Epithelial cell of prostate (primary cell): Measurements from ENCODE around the gene NOL6.
"Not testable (repeated sequence)": the region's sequence is repeated elsewhere in the genome, so short reads cannot be mapped to it uniquely, and the experiment has no call there.

Source experiments
- DNase-seq: peaks from one replicate; pipeline ENCODE4 v3.0.0-alpha.2; 2011; ENCODE audit warnings: low read depth, low spot score
- H3K27ac ChIP-seq: fragments of 450-650 bp; 2 replicates; pipeline ENCODE4 v1.5.1; 2017; ENCODE audit warnings: mild to moderate bottlenecking

The NOL6 gene, protein sequence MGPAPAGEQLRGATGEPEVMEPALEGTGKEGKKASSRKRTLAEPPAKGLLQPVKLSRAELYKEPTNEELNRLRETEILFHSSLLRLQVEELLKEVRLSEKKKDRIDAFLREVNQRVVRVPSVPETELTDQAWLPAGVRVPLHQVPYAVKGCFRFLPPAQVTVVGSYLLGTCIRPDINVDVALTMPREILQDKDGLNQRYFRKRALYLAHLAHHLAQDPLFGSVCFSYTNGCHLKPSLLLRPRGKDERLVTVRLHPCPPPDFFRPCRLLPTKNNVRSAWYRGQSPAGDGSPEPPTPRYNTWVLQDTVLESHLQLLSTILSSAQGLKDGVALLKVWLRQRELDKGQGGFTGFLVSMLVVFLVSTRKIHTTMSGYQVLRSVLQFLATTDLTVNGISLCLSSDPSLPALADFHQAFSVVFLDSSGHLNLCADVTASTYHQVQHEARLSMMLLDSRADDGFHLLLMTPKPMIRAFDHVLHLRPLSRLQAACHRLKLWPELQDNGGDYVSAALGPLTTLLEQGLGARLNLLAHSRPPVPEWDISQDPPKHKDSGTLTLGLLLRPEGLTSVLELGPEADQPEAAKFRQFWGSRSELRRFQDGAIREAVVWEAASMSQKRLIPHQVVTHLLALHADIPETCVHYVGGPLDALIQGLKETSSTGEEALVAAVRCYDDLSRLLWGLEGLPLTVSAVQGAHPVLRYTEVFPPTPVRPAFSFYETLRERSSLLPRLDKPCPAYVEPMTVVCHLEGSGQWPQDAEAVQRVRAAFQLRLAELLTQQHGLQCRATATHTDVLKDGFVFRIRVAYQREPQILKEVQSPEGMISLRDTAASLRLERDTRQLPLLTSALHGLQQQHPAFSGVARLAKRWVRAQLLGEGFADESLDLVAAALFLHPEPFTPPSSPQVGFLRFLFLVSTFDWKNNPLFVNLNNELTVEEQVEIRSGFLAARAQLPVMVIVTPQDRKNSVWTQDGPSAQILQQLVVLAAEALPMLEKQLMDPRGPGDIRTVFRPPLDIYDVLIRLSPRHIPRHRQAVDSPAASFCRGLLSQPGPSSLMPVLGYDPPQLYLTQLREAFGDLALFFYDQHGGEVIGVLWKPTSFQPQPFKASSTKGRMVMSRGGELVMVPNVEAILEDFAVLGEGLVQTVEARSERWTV

DNA sequence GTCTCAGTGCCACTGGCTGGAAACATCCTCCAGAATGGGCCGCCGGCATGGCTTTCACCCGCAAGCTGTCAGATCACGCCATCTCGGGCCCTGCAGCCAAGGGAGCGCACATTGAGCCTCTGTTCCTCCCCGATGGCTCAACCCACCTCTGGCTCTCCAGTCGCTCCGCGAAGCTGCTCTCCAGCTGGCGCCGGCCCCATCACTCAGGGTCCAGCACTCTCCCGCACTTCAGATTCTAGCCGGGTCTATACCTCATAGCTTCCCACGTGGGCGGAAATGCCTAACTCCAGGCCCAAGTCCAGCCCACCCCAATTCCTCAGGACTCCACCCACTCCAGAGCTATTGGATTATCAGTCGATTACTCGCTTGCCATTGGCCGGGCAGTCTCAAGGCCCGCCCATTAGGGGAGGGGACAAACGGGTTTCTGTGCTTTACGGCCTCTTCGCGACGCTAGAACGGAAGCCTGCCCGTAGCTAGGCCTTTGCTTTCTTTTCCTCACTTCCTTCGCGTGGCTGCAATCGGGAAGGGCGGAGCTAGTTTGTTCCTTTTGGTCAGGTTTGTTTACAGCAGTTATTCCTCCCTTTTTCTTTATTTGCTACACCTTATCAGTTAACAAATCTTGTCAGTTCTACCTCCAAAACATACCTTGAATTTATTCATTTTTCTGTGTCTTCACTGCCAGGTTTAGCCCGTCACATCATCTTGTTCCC, at the start of gene NOL6:
Gene NOL6 (minus strand): TSS at position 282 of the 710 bp plus-strand sequence. CDS start 82 bp downstream, at position 200.
- DNase-seq: peak; percentile 92
- peak within 1 kb of the TSS; percentile 30 for H3K27ac ChIP-seq

DNA sequence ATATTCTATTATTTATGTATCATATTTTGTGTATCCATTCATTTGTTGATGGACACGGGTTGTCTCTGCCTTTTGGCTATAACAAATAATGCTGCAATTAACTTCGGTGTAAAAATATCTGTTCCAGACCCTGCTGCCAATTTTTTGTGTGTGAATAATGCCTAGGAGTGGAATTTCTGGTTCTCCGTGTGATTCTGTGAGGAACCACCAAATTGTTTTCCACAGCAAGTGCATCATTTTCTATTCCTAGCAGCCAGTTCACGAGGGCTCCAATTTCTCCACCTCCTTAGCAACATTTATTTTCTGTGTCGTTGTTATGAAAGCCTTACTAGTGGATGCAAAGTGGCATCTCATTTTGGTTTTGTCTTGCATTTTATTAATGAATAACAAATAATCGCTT, 48.1 kb upstream of the NOL6 start:
- not testable (repeated sequence) for H3K27ac ChIP-seq, DNase-seq

DNA sequence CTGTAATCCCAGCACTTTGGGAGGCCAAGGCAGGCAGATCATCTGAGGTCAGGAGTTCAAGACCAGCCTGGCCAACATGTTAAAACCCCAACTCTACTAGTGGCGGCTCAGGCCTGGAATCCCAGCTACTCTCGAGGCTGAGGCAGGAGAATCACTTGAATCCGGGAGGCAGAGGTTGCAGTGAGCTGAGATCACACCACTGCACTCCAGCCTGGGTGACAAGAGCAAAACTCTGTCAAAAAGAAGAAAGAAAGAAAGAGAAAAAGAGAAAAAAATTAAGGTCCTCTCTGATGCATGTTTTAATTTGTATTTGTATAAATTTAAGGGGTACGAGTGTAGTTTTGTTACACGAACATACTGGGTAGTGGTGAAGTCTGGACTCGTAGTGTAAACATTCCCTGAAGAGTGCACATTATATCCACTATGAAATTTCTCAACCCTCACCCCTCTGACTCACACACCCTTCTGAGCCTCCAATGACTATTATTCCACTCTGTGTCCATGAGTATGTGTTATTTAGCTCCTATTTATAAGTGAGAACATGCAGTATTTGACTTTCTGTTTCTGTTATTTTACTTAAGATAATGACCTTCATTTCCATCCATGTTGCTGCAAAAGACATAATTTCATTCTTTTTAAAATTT, 44.3 kb upstream of the NOL6 start:
- peak overlapping the region; percentile 83 for H3K27ac ChIP-seq
- DNase-seq: peak; percentile 60

DNA sequence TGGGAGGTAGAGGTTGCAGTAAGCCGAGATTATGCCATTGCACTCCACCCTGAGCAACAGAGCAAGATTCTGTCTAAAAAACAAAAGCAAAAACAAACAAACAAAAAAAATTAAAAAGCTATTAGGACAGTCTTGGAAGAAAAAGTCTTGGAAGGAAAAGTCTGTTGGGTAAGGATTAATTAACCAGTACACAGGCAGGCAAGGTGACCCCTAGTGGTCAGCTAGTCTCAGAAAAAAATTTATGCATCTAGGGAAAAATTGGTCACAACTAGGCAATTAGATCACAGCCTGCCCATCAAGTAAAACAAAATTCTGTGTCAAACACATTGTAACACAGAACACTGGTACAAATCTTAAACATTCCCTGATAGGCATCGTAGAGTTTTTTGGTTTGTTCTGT, 43.6 kb upstream of the NOL6 start:
- no peak for DNase-seq
- peak overlapping the region; percentile 83 for H3K27ac ChIP-seq

DNA sequence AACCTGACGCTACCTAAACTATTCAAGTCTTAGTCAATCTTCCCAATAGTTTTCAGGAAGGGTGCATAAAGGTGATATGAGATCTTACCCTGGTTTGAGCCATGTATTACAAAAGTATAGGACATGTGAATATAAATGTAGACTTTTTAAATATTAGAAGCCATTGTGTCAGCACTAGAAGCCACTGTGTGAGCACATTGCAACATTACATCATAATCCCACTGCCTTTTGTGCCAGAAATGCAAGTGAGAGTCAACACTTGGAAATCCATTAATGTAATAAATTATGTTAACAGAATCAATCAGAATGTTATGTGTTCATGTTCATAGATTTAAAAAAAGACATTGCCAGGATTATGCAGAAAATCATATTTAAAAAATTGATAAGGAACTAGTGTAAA, 42.7 kb upstream of the NOL6 start:
- not testable (repeated sequence) for DNase-seq

DNA sequence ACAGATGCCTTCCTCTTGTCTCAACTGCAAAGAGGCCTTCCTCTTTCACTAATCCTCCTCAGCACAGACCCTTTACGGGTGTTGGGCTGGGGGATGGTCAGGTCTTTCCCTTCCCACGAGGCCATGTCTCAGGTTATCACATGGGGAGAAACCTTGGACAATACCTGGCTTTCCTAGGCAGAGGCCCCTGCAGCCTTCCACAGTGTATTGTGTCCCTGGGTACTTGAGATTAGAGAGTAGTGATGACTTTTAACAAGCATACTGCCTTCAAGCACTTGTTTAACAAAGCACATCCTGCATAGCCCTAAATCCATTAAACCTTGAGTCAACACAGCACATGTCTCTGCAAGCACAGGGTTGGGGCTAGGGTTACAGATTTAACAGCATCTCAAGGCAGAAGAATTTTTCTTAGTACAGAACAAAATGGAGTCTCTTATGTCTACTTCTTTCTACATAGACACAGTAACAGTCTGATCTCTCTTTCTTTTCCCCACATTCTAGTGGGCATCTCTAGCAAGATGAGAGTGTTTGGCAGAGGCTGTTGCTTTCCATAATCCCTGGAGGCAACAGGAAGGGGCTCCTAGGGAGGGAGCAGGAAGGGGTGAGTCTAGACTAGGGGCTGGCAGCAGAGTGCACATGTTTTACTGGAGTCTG, 41.7 kb upstream of the NOL6 start:
- not testable (repeated sequence) for DNase-seq

More for the DNA sequence above, 42.7 kb upstream of the NOL6 start:
- H3K27ac ChIP-seq: peak overlapping the region; percentile 83

DNA sequence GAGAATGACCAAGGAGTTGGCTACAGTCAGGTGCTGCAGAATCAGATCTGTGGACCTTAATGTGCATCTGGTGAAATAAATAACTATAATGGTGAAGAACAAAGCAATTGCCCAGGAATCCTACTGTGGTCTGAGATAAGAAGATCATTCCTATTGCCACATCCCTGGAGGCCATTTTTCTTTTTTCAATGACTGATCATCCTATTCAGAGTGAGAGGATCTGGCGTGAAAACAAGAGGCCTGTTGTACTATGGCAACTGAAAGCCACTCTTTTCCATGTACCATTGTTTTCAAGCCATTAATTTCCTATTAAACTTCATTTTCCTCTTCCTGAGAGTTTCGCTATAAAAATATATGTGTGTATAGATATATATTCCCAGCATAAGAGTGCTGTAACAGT, 38.8 kb upstream of the NOL6 start:
- DNase-seq, H3K27ac ChIP-seq: not testable (repeated sequence)

More for the DNA sequence above, 41.7 kb upstream of the NOL6 start:
- peak overlapping the region; percentile 83 for H3K27ac ChIP-seq

DNA sequence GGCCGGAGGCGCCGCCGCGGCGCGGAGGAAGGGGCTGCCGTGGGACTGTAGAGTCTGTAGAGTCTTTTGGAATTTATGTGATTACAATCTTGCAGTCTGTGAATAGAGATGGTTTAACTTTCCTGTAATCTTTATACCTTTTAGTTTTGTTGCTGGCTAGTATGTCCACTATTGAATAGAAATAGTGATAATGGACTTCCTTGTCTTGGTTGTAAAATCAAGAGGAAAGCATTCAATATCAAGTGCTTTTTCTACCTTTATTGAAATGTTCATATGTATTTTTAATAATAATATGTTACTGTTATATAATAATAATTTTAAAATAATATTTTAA, 37.4 kb upstream of the NOL6 start:
- DNase-seq: not testable (repeated sequence)
- H3K27ac ChIP-seq: peak overlapping the region; percentile 70

DNA sequence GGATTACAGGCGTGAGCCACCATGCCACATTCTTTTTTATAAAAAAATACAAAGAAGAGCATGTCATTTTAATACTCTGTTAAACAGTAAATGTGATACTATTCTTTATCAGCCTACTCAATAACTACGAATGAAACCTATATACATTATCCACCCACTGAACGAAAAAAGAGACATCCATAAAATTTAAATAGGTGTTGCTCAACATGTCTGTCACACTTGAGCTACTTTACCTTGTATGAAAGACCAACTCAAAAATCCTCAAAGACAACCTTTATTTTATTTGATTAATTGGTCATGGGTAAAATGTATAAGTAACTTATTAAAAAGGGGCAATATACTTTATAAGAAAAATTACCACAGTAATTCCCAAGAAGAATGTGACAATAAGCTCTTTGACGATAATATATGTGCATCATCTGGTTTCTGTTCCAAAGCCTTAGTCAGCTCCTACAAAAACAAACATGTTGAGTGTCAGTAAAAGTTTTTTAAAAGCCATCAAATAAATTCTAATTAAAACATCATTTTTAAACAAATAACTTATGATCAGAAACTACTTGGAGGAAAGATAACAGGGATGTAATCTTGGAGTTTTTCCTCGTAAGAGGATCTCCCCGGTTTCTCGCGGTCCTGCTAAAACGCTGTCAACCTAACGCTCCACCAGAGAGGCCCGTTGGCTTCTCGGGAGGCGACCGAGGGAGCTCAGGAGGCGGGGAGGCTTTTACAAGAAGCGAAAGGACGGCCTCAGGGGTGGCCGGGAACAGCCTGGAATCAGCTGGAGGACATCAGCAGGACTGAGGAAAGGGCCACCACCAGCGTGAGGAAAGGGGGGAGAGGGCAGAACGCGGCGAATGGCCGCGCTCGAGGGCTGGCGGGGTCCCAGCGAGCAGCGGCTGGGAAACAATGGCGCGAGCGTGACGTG, 36.8 kb upstream of the NOL6 start:
- peak overlapping the region; percentile 70 for H3K27ac ChIP-seq
- no peak for DNase-seq

DNA sequence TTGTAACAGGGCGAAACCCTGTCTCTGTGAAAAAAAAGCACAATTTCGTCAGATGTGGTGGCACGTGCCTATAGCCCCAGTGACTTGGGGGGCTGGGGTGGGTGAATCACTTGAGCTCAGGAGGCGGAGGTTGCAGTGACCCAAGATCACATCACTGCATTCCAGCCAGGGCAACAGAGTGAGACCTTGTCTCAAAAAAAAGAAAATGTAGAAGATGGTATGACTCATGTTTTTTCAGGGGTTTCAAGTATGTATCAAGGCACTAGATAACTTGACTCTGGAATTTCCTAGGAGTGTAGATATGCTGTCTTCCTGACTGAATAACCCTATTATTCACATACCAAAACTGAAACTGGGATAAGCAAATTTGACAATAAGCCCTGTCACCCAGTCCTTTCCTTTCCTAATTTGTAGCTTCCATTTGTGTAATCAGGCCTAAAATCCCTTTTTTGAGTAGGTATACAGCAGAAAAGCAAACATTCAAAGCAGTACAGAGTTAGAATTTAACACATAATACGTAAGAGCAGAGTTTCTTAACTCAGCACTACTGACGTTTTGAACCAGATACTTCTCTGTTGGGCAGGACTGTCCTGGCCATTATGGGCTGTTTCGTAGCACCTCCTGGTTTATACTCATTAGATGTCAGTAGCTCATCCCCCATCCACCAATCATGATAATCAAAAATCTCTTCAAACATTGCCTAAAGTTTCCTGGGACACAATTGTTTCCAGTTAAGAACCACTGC, 33.1 kb upstream of the NOL6 start:
- peak; percentile 63 for DNase-seq
- peak overlapping the region; percentile 73 for H3K27ac ChIP-seq

DNA sequence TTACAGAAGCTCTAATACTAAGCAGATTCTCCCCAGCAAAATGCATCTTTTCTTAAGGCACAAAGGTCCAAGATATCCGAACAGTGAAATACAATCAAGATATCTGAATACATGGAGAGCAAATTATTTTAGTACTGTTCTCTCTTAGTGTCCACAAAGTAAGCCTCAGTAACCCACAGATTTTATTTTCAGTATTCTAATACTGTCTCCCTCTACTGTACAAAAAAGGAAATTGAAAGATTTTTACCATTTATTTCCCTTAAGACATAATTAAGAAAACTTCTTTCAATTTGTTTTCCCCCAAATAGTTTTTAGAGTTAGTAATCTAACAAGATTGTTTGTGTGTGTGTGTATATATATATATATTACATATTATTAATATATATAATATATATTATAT, 24.7 kb upstream of the NOL6 start:
- H3K27ac ChIP-seq: no peak overlapping the region
- DNase-seq: no peak

DNA sequence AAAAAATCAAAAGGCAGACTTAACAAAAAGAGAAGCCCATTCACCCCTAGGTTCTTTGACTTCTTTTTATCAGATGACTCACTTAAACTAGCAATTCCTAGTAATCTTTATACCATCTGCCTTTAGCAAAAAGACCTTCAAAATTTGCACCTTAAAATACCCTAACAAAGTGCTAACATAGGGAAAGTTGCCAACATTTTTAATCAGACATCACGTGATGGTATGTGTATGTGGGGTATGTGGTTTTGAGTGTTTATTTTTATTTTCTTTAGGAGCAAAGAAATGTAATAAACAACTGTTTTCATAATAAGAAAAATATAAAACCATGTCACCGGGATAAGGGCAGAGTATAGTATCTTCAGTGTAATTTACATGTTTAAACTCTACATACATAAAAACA, 20.1 kb upstream of the NOL6 start:
- DNase-seq, H3K27ac ChIP-seq: not testable (repeated sequence)

DNA sequence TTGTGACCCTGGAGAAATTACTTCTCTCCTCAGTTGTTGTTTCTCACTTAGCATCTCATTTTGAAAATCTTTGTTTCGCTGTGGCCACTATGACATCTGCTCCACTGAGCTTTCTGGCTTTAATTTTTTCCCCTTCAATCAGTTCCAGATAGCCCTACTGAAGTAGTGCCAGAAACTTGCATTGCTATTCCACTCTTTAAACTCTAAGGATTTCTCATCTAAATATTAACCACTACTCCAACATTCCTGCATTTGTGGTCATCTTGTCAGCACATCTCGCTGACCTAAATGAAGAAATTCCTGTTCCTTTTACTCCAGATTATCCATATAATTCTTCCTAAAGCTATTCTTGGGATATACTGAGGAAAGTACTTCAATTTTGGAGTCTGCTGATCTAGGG, 15.3 kb upstream of the NOL6 start:
- DNase-seq: no peak
- H3K27ac ChIP-seq: no peak overlapping the region

DNA sequence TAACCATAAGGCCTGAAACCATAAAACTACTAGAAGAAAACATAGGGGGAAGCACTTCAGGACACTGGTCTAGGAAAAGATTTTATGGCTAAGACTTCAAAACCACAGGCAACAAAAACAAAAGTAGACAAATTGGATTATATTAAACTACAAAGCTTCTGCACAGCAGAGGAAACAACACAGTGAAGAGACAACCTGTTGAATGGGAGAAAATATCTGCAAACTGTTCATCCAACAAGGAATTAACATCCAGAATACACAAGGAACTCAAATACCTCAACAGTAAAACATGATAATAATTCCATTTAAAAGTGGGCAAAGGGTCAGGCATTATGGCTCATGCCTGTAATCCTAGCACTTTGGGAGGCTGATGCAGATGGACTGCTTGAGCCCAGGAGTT, 11.6 kb upstream of the NOL6 start:
- DNase-seq, H3K27ac ChIP-seq: not testable (repeated sequence)

DNA sequence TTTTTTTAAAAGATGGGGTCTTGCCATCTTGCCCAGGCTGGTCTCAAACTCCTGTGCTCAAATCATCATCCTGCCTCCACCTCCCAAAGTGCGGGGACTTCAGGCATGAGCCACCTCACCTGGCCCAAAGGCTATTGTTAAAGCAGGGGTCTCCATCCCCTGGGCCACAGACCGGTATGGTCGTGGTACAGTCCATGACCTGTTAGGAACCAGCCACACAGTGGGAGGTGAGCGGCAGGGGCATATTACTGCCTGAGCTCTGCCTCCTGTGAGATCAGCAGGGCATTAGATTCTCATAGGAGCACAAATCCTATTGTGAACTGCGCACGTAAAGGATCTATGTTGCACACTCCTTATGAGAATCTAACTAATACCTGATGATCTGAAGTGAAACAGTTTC, 7.3 kb upstream of the NOL6 start:
- DNase-seq: no peak
- H3K27ac ChIP-seq: no peak overlapping the region

DNA sequence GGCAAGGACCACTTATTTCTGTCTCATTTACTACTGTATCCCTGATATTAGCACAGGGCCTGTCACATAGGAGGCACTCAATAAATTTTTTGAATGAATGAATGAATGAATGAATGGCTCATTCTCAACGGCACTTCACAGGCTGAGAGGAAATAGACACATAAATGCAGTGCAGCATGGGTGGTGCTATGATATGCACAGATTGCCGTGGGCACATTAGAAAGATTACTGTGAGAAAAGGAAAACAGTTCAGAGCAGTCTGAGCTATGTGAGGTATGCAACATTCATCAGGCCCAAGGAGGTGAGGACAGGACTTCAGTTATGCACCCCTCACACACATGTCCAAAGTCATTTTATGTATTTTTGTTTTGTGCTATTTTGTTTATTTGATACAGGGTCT, 6.4 kb upstream of the NOL6 start:
- DNase-seq: no peak

DNA sequence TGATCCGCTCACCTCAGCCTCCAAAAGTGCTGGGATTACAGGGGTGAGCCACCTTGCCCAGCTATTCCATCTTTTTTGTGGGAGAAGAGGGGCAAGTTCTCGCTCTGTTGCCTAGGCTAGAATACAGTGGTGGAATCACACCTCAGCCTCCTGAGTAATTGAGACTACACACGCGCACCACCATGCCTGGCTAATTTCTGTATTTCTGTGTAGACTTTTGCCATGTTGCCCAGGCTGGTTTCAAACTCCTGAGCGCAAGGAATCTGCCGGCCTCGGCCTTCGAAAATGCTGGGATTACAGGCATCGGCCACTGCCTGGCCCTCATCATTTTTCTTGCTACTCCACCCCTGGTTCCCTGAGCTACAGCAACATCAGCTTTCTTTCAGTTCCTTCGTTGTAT, 2.8 kb upstream of the NOL6 start:
- no peak for DNase-seq
- H3K27ac ChIP-seq: no peak overlapping the region

More for the DNA sequence above, 6.4 kb upstream of the NOL6 start:
- H3K27ac ChIP-seq: no peak overlapping the region
